HepG2 (cell line): Measurements from ENCODE around the gene TBC1D20. TPM values are rescaled to one million over a fixed set of nuclear protein-coding genes. Genes with fewer than 3 reads are reported as not detected.

Source experiments
- CEBPG ChIP-seq: IDR thresholded peaks from 2 replicates; pipeline ENCODE4 v1.6.1; 2016
- GZF1 ChIP-seq: sonication (generic); formaldehyde crosslinking; IDR thresholded peaks from 2 replicates; pipeline ENCODE4 v1.5.1; 2020; ENCODE audit warnings: mild to moderate bottlenecking, missing genetic modification reagents
- HNRNPH1 ChIP-seq: fragments of 200-400 bp; formaldehyde crosslinking; optimal IDR thresholded peaks from 2 replicates; pipeline ENCODE3; 2017; ENCODE audit warnings: mild to moderate bottlenecking, low read depth, low read length
- HOXA9 ChIP-seq: sonication (generic); formaldehyde crosslinking; IDR thresholded peaks from 2 replicates; pipeline ENCODE4 v1.8.1; 2022; ENCODE audit warnings: missing genetic modification reagents, mild to moderate bottlenecking, moderate library complexity, borderline replicate concordance
- IKZF4 ChIP-seq: sonication (generic); formaldehyde crosslinking; IDR thresholded peaks from 2 replicates; pipeline ENCODE4 v1.5.1; 2020; ENCODE audit warnings: borderline replicate concordance, mild to moderate bottlenecking, low read depth, missing genetic modification reagents; ENCODE audit errors: not compliant biosample characterization
- KLF13 ChIP-seq: sonication (generic); formaldehyde crosslinking; IDR thresholded peaks from 2 replicates; pipeline ENCODE4 v1.4.0; 2020; ENCODE audit warnings: mild to moderate bottlenecking, missing genetic modification reagents
- POLR2AphosphoS2 ChIP-seq: IDR thresholded peaks from 2 replicates; pipeline ENCODE4 v1.6.1; 2011; ENCODE audit warnings: low read depth, low read length, improper control_type of control experiment
- POLR2G ChIP-seq: fragments of 200-400 bp; formaldehyde crosslinking; IDR thresholded peaks from 2 replicates; pipeline ENCODE4 v1.6.1; 2018; ENCODE audit warnings: mild to moderate bottlenecking, low read depth, low read length, moderate library complexity
- REL ChIP-seq: sonication (generic); formaldehyde crosslinking; conservative IDR thresholded peaks from 2 replicates; pipeline ENCODE4 v1.8.0; 2022; ENCODE audit warnings: mild to moderate bottlenecking, missing genetic modification reagents, moderate library complexity
- SIN3A ChIP-seq: IDR thresholded peaks from 2 replicates; pipeline ENCODE4 v1.6.1; 2011; ENCODE audit warnings: low read depth, mild to moderate bottlenecking, control low read depth, low read length, borderline replicate concordance
- SPEN ChIP-seq: sonication (generic); formaldehyde crosslinking; IDR thresholded peaks from 2 replicates; pipeline ENCODE4 v1.5.1; 2020; ENCODE audit warnings: low read depth, mild to moderate bottlenecking, missing genetic modification reagents
- STAG1 ChIP-seq: sonication (generic); formaldehyde crosslinking; IDR thresholded peaks from 2 replicates; pipeline ENCODE4 v1.4.0; 2020; ENCODE audit warnings: missing genetic modification reagents
- SUZ12 ChIP-seq: fragments of 150-350 bp; IDR thresholded peaks from 2 replicates; pipeline ENCODE4 v1.6.1; 2014; ENCODE audit warnings: low read depth, low read length
- TBX2 ChIP-seq: sonication (generic); formaldehyde crosslinking; IDR thresholded peaks from 2 replicates; pipeline ENCODE4 v1.5.0; 2020; ENCODE audit warnings: missing genetic modification reagents, mild to moderate bottlenecking, borderline replicate concordance
- THYN1 ChIP-seq: sonication (generic); formaldehyde crosslinking; IDR thresholded peaks from 2 replicates; pipeline ENCODE4 v1.8.1; 2023; ENCODE audit warnings: low read depth, mild to moderate bottlenecking, moderate library complexity, missing genetic modification reagents, borderline replicate concordance
- U2AF1 ChIP-seq: fragments of 200-400 bp; formaldehyde crosslinking; optimal IDR thresholded peaks from 2 replicates; pipeline ENCODE3; 2017; ENCODE audit warnings: mild to moderate bottlenecking, low read depth, low read length
- ZNF382 ChIP-seq: sonication (generic); formaldehyde crosslinking; IDR thresholded peaks from 2 replicates; pipeline ENCODE4 v1.5.0; 2020; ENCODE audit warnings: missing genetic modification reagents, mild to moderate bottlenecking, borderline replicate concordance
- ZNF501 ChIP-seq: sonication (generic); formaldehyde crosslinking; IDR thresholded peaks from 2 replicates; pipeline ENCODE4 v1.5.1; 2020; ENCODE audit warnings: mild to moderate bottlenecking, moderate library complexity, missing genetic modification reagents
- ZNF615 ChIP-seq: sonication (generic); formaldehyde crosslinking; IDR thresholded peaks from 2 replicates; pipeline ENCODE4 v1.5.0; 2020; ENCODE audit warnings: mild to moderate bottlenecking, missing genetic modification reagents, borderline replicate concordance
- ZNF766 ChIP-seq: sonication (generic); formaldehyde crosslinking; IDR thresholded peaks from 2 replicates; pipeline ENCODE4 v1.5.0; 2020; ENCODE audit warnings: missing genetic modification reagents, borderline replicate concordance
- polyA plus RNA-seq, 8 experiments: library from polyadenylated mRNA; depleted of rRNA in 3 of 8; stranded (reverse) in 7 of 8; unstranded in 1 of 8; fragments of >200 nt; fragmentation: Illumina TruSeq in 4 of 8; extraction: Trizol in 4 of 8; gene quantifications; 2 replicates each; pipeline versions ENCODE4 v1.2.1 to v1.2.3, GENCODE V29; 2011 to 2016; ENCODE audit warnings: low read depth in 4 of 8, missing spikeins in 1 of 8, mixed read lengths in 1 of 8; ENCODE audit not compliant: insufficient read depth in 1 of 8
- total RNA-seq, 5 experiments: library from RNA; depleted of rRNA; stranded (reverse); fragments of >200 nt; fragmentation: Illumina TruSeq; extraction: Trizol; gene quantifications; 2 replicates each; pipeline ENCODE4 v1.2.3, GENCODE V29; 2016; ENCODE audit warnings: low read depth in 1 of 5
- TF ChIP-seq, protein P1 (sequence below): sonication (generic); formaldehyde crosslinking; IDR thresholded peaks from 2 replicates; pipeline ENCODE4 v1.5.0; 2020; ENCODE audit warnings: mild to moderate bottlenecking, missing genetic modification reagents, borderline replicate concordance
- TF ChIP-seq, protein P2 (sequence below): sonication (generic); formaldehyde crosslinking; IDR thresholded peaks from 2 replicates; pipeline ENCODE4 v1.4.0; 2020; ENCODE audit warnings: mild to moderate bottlenecking, missing genetic modification reagents
- TF ChIP-seq, protein P3 (sequence below): sonication (generic); formaldehyde crosslinking; IDR thresholded peaks from 2 replicates; pipeline ENCODE4 v1.5.0; 2020; ENCODE audit warnings: mild to moderate bottlenecking, missing genetic modification reagents

TBC1D20 gene
- total and polyA plus RNA-seq, 2 of the 13 experiments (the other 11 are each of a cell fraction or from before 2014, with no cell fraction given), result 36.6 to 47.1 TPM

DNA sequence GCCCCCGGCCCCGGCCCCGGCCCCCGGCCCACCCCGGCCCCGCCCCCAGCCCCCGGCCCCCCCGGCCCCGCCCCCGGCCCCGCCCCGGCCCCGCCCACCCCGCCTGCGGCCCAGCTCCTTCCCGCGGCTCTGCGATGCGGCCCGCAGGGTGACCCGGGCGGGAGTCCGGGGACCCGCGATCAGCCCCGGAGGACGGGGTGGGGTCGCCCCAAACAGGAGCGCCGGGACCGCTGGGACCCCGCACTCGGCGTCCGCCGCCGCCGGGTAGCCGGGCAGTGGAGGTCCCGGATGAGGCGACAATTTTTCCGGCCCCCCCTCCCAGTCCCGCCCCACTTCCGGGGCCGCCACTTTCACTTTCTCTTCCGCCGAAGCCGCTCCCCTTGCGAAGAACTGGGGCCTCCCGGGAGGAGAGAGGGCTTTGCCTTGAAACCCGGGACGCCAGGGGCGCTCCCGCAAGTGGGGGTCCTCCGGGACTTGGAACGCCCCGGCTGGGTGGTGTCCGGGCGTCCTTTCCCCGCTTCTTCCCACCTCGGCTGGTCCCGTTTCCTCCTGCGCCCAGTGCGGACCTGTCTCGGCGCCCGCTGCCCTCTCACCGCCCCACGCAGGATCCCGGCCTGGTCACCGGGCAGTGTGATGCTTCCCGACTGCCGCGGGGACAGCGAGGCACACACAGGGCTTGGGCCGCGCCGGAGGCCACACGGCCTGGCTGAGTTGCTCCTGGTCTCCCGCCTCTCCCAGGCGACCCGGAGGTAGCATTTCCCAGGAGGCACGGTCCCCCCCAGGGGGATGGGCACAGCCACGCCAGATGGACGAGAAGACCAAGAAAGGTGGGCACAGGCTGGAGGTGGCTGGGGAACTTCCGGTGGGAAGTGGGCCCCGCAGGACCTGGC is 54.1 kb downstream of the TBC1D20 start, which contains the start of gene RBCK1 (continued):
- TF ChIP-seq, protein P1, sequence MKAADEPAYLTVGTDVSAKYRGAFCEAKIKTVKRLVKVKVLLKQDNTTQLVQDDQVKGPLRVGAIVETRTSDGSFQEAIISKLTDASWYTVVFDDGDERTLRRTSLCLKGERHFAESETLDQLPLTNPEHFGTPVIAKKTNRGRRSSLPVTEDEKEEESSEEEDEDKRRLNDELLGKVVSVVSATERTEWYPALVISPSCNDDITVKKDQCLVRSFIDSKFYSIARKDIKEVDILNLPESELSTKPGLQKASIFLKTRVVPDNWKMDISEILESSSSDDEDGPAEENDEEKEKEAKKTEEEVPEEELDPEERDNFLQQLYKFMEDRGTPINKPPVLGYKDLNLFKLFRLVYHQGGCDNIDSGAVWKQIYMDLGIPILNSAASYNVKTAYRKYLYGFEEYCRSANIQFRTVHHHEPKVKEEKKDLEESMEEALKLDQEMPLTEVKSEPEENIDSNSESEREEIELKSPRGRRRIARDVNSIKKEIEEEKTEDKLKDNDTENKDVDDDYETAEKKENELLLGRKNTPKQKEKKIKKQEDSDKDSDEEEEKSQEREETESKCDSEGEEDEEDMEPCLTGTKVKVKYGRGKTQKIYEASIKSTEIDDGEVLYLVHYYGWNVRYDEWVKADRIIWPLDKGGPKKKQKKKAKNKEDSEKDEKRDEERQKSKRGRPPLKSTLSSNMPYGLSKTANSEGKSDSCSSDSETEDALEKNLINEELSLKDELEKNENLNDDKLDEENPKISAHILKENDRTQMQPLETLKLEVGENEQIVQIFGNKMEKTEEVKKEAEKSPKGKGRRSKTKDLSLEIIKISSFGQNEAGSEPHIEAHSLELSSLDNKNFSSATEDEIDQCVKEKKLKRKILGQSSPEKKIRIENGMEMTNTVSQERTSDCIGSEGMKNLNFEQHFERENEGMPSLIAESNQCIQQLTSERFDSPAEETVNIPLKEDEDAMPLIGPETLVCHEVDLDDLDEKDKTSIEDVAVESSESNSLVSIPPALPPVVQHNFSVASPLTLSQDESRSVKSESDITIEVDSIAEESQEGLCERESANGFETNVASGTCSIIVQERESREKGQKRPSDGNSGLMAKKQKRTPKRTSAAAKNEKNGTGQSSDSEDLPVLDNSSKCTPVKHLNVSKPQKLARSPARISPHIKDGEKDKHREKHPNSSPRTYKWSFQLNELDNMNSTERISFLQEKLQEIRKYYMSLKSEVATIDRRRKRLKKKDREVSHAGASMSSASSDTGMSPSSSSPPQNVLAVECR (CRISPR knock-in tag), result peak; percentile 85
- TF ChIP-seq HOXA9 (CRISPR knock-in tag) (peak; percentile 79; the same call in 1 of the 2 replicates), POLR2AphosphoS2 (no peak), ZNF501 (CRISPR knock-in tag) (peak; percentile 97), THYN1 (CRISPR knock-in tag) (no peak), CEBPG (no peak), SIN3A (peak; percentile 76), U2AF1 (no peak), POLR2G (peak; percentile 65), KLF13 (CRISPR knock-in tag) (peak; percentile 78), STAG1 (CRISPR knock-in tag) (no peak), IKZF4 (CRISPR knock-in tag) (peak; percentile 93), ZNF382 (no peak), TBX2 (CRISPR knock-in tag) (peak; percentile 83), ZNF615 (CRISPR knock-in tag) (no peak), SUZ12 (no peak), GZF1 (CRISPR knock-in tag) (no peak; the same call in 1 of the 2 replicates), SPEN (peak; percentile 57), REL (CRISPR knock-in tag) (no peak; the same call in 1 of the 2 replicates), ZNF766 (peak; percentile 90), HNRNPH1 (no peak)
- TF ChIP-seq, protein P2, sequence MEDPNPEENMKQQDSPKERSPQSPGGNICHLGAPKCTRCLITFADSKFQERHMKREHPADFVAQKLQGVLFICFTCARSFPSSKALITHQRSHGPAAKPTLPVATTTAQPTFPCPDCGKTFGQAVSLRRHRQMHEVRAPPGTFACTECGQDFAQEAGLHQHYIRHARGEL (CRISPR knock-in tag), result peak; percentile 94; the same call in 1 of the 2 replicates
- TF ChIP-seq, protein P3, sequence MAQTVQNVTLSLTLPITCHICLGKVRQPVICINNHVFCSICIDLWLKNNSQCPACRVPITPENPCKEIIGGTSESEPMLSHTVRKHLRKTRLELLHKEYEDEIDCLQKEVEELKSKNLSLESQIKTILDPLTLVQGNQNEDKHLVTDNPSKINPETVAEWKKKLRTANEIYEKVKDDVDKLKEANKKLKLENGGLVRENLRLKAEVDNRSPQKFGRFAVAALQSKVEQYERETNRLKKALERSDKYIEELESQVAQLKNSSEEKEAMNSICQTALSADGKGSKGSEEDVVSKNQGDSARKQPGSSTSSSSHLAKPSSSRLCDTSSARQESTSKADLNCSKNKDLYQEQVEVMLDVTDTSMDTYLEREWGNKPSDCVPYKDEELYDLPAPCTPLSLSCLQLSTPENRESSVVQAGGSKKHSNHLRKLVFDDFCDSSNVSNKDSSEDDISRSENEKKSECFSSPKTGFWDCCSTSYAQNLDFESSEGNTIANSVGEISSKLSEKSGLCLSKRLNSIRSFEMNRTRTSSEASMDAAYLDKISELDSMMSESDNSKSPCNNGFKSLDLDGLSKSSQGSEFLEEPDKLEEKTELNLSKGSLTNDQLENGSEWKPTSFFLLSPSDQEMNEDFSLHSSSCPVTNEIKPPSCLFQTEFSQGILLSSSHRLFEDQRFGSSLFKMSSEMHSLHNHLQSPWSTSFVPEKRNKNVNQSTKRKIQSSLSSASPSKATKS (CRISPR knock-in tag), result no peak
